Ascending aorta (tissue), 2 donors: ENCODE data around the gene PLXNA2. TPM values are rescaled to one million over a fixed set of nuclear protein-coding genes. Genes with fewer than 3 reads are reported as not detected.

Source experiments
- DNase-seq, 2 donors: peaks; one replicate each; pipeline ENCODE4 v3.0.0-alpha.2; 2019; ENCODE audit warnings: low spot score in 2 of 2
- H3K27ac ChIP-seq, 2 donors: fragments of 200-600 bp; sonication (generic); one replicate each; pipeline ENCODE4 v1.5.1; 2016 to 2017; ENCODE audit warnings: mild to moderate bottlenecking in 1 of 2
- H3K27me3 ChIP-seq: fragments of 200-600 bp; sonication (generic); one replicate; pipeline ENCODE4 v1.5.1; 2017
- H3K36me3 ChIP-seq, 2 donors: fragments of 200-600 bp; sonication (generic); one replicate each; pipeline ENCODE4 v1.5.1; 2016
- H3K4me1 ChIP-seq, 2 donors: fragments of 200-600 bp; sonication (generic); one replicate each; pipeline ENCODE4 v1.5.1; 2016 to 2017; ENCODE audit warnings: mild to moderate bottlenecking in 1 of 2
- H3K4me3 ChIP-seq, 2 donors: fragments of 200-600 bp; sonication (generic); one replicate each; pipeline ENCODE4 v1.5.1; 2016 to 2017; ENCODE audit warnings: mild to moderate bottlenecking in 1 of 2
- H3K9me3 ChIP-seq, 2 donors: fragments of 200-600 bp; sonication (generic); one replicate each; pipeline ENCODE4 v1.5.1; 2016
- intact Hi-C: fragments of 100-400 bp; cut with DNase I; formaldehyde crosslinking; loops from one replicate; pipeline ENCODE4 v1.15.1; 2023
- total RNA-seq: library from RNA; depleted of rRNA; stranded (reverse); fragments of >200 nt; gene quantifications from one replicate; pipeline ENCODE4 v1.1.0, GENCODE V29; 2016
- TF ChIP-seq, protein P1 (sequence below), 3 experiments: fragments of 200-600 bp in 2 of 3; fragments of 450-650 bp in 1 of 3; sonication (generic) in 2 of 3; IDR thresholded peaks; one replicate each; pipeline ENCODE4 v1.5.1; 2016 to 2019; ENCODE audit warnings: antibody characterized with exemption in 3 of 3, mild to moderate bottlenecking in 1 of 3, moderate library complexity in 1 of 3

The PLXNA2 gene
- total RNA-seq, 1 donor from 2014 or later: 33.0 TPM

DNA sequence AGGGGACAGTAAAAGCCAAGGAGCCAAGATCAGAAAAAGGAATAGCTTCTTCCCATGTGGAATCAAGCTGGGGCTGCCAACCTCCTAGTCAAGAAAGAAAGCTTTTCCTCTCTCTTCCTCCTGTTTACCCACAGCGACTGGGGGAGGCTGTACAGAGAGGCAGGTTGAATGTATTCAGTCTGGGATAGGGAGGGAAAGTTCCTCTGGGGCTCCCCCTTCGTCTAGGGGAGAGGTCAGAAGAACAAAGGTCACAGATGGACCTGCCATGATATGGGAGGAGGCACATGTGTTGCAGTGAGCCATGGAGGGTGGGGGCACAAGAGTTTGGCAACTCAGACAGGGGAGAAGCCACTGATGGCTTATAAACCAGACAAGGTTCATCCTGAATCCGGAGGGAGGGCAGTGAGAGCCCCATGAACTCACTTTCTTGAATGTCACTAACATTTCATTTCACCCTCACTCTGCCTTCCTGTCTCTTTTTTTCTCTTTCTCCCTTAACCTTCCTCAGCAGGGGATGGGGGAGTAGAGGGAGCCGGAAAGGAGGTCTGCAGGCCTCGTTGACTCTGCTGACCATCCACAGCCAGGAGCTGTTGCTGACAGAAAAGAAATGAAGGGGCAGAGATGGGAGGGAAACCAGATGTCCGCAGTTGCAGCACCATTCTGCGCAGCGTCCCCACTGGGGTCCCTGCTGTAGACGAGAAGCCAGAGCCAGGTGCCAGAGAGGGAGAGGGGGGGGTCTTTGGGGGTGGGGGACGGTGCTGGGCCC, 61.1 kb downstream of the PLXNA2 start:
- Histone ChIP-seq H3K27ac (peak overlapping the region in 1 of 2 donors; percentile 67), H3K9me3 (no peaks in the 10 kb centered on the region), H3K4me1 (peaks cover 3 to 40% of the 10 kb centered on the region in 2 donors), H3K4me3 (no peak overlapping the region), H3K27me3 (no peaks in the 10 kb centered on the region), H3K36me3 (no peaks in the 10 kb centered on the region)
- no peak for DNase-seq
- TF ChIP-seq, protein P1, sequence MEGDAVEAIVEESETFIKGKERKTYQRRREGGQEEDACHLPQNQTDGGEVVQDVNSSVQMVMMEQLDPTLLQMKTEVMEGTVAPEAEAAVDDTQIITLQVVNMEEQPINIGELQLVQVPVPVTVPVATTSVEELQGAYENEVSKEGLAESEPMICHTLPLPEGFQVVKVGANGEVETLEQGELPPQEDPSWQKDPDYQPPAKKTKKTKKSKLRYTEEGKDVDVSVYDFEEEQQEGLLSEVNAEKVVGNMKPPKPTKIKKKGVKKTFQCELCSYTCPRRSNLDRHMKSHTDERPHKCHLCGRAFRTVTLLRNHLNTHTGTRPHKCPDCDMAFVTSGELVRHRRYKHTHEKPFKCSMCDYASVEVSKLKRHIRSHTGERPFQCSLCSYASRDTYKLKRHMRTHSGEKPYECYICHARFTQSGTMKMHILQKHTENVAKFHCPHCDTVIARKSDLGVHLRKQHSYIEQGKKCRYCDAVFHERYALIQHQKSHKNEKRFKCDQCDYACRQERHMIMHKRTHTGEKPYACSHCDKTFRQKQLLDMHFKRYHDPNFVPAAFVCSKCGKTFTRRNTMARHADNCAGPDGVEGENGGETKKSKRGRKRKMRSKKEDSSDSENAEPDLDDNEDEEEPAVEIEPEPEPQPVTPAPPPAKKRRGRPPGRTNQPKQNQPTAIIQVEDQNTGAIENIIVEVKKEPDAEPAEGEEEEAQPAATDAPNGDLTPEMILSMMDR (IDR thresholded peaks at IDR 0.05): no peak
- intact Hi-C loops: loop anchor here (10.0 kb wide), 1 partner anchor 52 kb away; no protein-coding TSS in a partner anchor

DNA sequence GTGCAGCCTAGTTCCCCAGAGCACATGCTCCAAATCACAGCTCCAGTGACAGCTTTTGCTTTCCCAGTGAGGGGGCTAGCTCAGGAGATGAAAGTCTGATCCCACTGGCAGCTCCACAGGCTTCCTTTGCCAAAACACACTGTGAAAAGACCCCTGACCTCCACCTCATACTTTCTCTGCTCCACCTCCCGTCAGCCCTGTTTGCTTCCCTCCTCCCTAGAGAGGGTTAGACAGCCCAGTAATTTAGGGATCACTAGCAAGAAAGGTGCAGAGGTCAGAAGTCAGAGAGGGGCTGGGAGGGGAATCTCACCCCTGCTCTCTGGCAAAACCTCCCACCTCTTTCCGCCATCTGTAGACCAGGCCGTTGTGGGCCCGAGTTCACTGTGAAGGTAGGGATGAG, 62.8 kb downstream of the PLXNA2 start:
- Histone ChIP-seq H3K27ac (no peak overlapping the region), H3K9me3 (no peaks in the 10 kb centered on the region), H3K36me3 (no peaks in the 10 kb centered on the region), H3K27me3 (no peaks in the 10 kb centered on the region), H3K4me1 (peaks cover 5 to 45% of the 10 kb centered on the region in 2 donors), H3K4me3 (no peak overlapping the region)
- TF ChIP-seq, protein P1 (IDR thresholded peaks at IDR 0.05): no peak
- intact Hi-C loops: loop anchor here (10.0 kb wide), 1 partner anchor 53 kb away; no protein-coding TSS in a partner anchor
- no peak for DNase-seq

DNA sequence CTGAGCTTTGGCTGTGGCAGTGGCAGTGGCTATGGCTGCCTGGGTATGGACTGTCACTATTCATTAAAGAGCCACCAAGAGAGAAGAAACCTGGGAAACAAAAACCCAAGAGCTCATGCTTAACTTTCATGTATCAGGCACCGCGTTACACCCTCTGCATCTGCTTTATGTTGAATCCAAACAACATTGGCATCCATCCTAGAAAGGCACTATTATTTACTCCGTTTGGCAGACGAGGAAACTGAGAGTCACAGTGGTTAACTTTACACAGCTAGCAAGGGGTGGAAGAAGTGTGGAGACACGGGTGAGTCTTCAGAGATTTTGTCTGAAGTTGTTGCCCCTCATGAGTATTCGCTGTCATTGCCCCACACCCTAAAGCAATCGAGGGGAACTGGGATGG, 63.8 kb downstream of the PLXNA2 start:
- Histone ChIP-seq H3K27ac (no peak overlapping the region), H3K4me3 (no peak overlapping the region), H3K36me3 (peaks cover 0 to 3% of the 10 kb centered on the region in 2 donors), H3K27me3 (no peaks in the 10 kb centered on the region), H3K4me1 (peaks cover 5 to 46% of the 10 kb centered on the region in 2 donors), H3K9me3 (no peaks in the 10 kb centered on the region)
- intact Hi-C loops: loop anchor here (10.0 kb wide), 1 partner anchor 54 kb away; no protein-coding TSS in a partner anchor
- no peak for DNase-seq
- TF ChIP-seq, protein P1 (IDR thresholded peaks at IDR 0.05): no peak

DNA sequence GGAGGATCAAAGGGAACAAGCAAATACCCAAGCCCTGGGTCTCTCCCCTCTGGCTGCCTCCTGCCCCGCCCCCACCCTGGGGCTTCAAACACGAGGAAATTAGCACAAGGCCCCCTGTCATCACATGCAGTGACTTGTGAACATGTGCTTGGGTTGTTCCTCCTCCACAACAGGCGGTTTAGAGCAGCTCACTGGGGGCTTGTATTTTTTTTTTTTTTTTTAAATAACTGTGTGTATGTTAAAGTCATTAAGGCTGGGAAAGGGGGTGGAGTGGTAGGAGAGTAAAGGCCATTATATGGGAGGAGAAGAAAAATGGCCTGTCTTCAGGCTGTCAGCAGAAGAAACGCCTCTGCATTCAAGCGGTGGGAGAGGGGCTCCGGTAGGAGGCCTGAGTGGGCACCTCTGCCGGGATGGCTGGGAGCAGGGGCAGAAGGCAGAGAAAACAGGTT, 64.2 kb downstream of the PLXNA2 start:
- Histone ChIP-seq H3K4me1 (peaks cover 5 to 44% of the 10 kb centered on the region in 2 donors), H3K36me3 (peaks cover 0 to 4% of the 10 kb centered on the region in 2 donors), H3K27ac (no peak overlapping the region), H3K4me3 (no peak overlapping the region), H3K27me3 (no peaks in the 10 kb centered on the region), H3K9me3 (no peaks in the 10 kb centered on the region)
- intact Hi-C loops: loop anchor here (10.0 kb wide), 1 partner anchor 55 kb away; no protein-coding TSS in a partner anchor
- TF ChIP-seq, protein P1 (IDR thresholded peaks at IDR 0.05): no peak
- no peak for DNase-seq

DNA sequence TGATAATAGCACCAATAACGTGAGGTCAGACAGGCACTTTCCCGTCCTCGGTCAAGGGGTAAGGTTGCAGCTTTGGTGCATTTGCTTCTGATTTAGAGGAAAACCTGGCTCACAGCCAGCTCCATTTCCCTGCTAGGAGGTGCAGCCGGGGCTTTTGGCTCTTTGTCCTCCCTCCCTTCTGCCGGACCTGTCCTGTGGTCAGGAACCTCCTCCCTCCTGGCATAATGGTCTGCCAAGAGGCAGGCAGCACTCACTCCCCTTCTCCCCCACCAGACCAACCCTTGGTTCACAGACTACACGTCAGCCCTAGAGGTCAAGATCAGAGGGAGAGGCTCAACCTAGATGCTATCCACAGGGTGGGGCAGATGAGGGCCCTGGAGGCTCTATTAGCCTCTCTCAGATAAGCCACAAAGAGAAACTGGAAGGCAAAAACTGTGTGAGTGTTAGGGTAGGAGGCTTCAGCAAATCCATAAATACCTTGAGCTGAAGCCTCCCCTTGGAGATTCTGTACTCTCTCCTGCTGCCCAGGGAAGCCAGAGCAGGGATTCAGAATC, 64.8 kb downstream of the PLXNA2 start:
- Histone ChIP-seq H3K4me3 (no peak overlapping the region), H3K27ac (no peak overlapping the region), H3K36me3 (peaks cover 0 to 4% of the 10 kb centered on the region in 2 donors), H3K4me1 (peaks cover 5 to 38% of the 10 kb centered on the region in 2 donors), H3K27me3 (no peaks in the 10 kb centered on the region), H3K9me3 (no peaks in the 10 kb centered on the region)
- intact Hi-C loops: no loop called here
- TF ChIP-seq, protein P1 (IDR thresholded peaks at IDR 0.05): no peak
- DNase-seq: no peak
